GM23338 (cell line): ENCODE results near the gene COX4I1. TPM values are rescaled to one million over a fixed set of nuclear protein-coding genes. Genes with fewer than 3 reads are reported as not detected.

Source experiments
- ATAC-seq: fragments of 200-7000 bp; cut with Tn5 transposase; 3 replicates; pipeline ENCODE4 v1.9.1; 2020
- DNase-seq: peaks from one replicate; pipeline ENCODE4 v3.0.0-alpha.2; 2015; ENCODE audit warnings: low spot score
- H2AFZ ChIP-seq: fragments of 200-600 bp; sonication (generic); 2 replicates; pipeline ENCODE4 v1.8.0; 2016; ENCODE audit warnings: antibody characterized with exemption, mild to moderate bottlenecking, moderate library complexity
- H3F3A ChIP-seq: fragments of 200-600 bp; sonication (generic); replicated peaks from 2 replicates; pipeline ENCODE4 v1.8.0; 2017; ENCODE audit warnings: antibody characterized with exemption, mixed run types, low read depth
- H3K27ac ChIP-seq: fragments of 200-600 bp; sonication (generic); 2 replicates; pipeline ENCODE4 v1.6.1; 2016; ENCODE audit warnings: low read depth
- H3K27me3 ChIP-seq: fragments of 200-600 bp; sonication (generic); 2 replicates; pipeline ENCODE4 v1.8.0; 2016; ENCODE audit warnings: mild to moderate bottlenecking, mixed run types, moderate library complexity; ENCODE audit not compliant: insufficient read depth
- H3K36me3 ChIP-seq: fragments of 200-600 bp; sonication (generic); 2 replicates; pipeline ENCODE4 v1.8.0; 2016; ENCODE audit warnings: mild to moderate bottlenecking; ENCODE audit not compliant: insufficient read depth
- H3K4me1 ChIP-seq: fragments of 200-600 bp; sonication (generic); 2 replicates; pipeline ENCODE4 v1.8.0; 2016; ENCODE audit warnings: mild to moderate bottlenecking, moderate library complexity; ENCODE audit not compliant: insufficient read depth
- H3K4me2 ChIP-seq: fragments of 200-600 bp; sonication (generic); 2 replicates; pipeline ENCODE4 v1.7.1; 2017; ENCODE audit warnings: mixed run types
- H3K4me3 ChIP-seq: fragments of 200-600 bp; sonication (generic); 2 replicates; pipeline ENCODE4 v1.6.1; 2016; ENCODE audit warnings: mixed run types
- H3K79me2 ChIP-seq: fragments of 200-600 bp; sonication (generic); replicated peaks from 2 replicates; pipeline ENCODE4 v1.8.0; 2017; ENCODE audit warnings: mild to moderate bottlenecking; ENCODE audit not compliant: insufficient read depth
- H3K9me2 ChIP-seq: fragments of 200-600 bp; sonication (generic); 2 replicates; pipeline ENCODE4 v1.8.0; 2017; ENCODE audit not compliant: insufficient read depth
- H4K20me1 ChIP-seq: fragments of 200-600 bp; sonication (generic); replicated peaks from 2 replicates; pipeline ENCODE4 v1.8.0; 2017; ENCODE audit warnings: mild to moderate bottlenecking; ENCODE audit not compliant: insufficient read depth
- H3K27ac Mint-ChIP-seq: 2 replicates; pipeline ENCODE4 v1.8.0; 2020; ENCODE audit warnings: inconsistent platforms, mild to moderate bottlenecking, moderate library complexity, mixed read lengths
- H3K27me3 Mint-ChIP-seq: 3 replicates; pipeline ENCODE4 v1.8.0; 2022; ENCODE audit warnings: low read depth, mild to moderate bottlenecking, moderate library complexity, mixed read lengths, inconsistent platforms; ENCODE audit not compliant: insufficient read depth, poor library complexity
- H3K36me3 Mint-ChIP-seq: 3 replicates; pipeline ENCODE4 v1.8.0; 2021; ENCODE audit warnings: low read depth, mild to moderate bottlenecking, inconsistent platforms, moderate library complexity, mixed read lengths
- H3K4me1 Mint-ChIP-seq: 3 replicates; pipeline ENCODE4 v1.8.0; 2020; ENCODE audit warnings: mild to moderate bottlenecking, inconsistent platforms, mixed read lengths
- H3K4me3 Mint-ChIP-seq: 3 replicates; pipeline ENCODE4 v1.8.0; 2021; ENCODE audit warnings: moderate library complexity, mild to moderate bottlenecking, inconsistent platforms, mixed read lengths
- H3K9me3 Mint-ChIP-seq: 3 replicates; pipeline ENCODE4 v1.8.0; 2020; ENCODE audit warnings: moderate library complexity, mild to moderate bottlenecking, inconsistent platforms, mixed read lengths
- CREB1 ChIP-seq: fragments of 250-450 bp; sonication (Bioruptor Pico); IDR thresholded peaks from 2 replicates; pipeline ENCODE4 v1.5.0; 2020; ENCODE audit warnings: low read depth, mild to moderate bottlenecking, moderate library complexity
- EZH2 ChIP-seq: fragments of 200-600 bp; sonication (generic); IDR thresholded peaks from one replicate; pipeline ENCODE4 v1.8.0; 2017; ENCODE audit warnings: antibody characterized with exemption, mild to moderate bottlenecking, low read depth; ENCODE audit not compliant: unreplicated experiment
- EZH2phosphoT487 ChIP-seq: fragments of 200-600 bp; sonication (generic); IDR thresholded peaks from one replicate; pipeline ENCODE4 v1.8.1; 2018; ENCODE audit warnings: antibody characterized with exemption; ENCODE audit not compliant: unreplicated experiment
- JUNB ChIP-seq: IDR thresholded peaks from one replicate; pipeline ENCODE4 v1.6.1; 2016; ENCODE audit warnings: antibody characterized with exemption; ENCODE audit not compliant: unreplicated experiment
- NANOG ChIP-seq: IDR thresholded peaks from 2 replicates; pipeline ENCODE4 v1.6.1; 2016; ENCODE audit warnings: antibody characterized with exemption, borderline replicate concordance
- POLR2AphosphoS5 ChIP-seq: IDR thresholded peaks from 2 replicates; pipeline ENCODE4 v1.6.1; 2016; ENCODE audit warnings: antibody characterized with exemption, low read depth
- REST ChIP-seq: IDR thresholded peaks from one replicate; pipeline ENCODE4 v1.6.1; 2018; ENCODE audit warnings: antibody characterized with exemption; ENCODE audit not compliant: unreplicated experiment
- STAT1 ChIP-seq: IDR thresholded peaks from one replicate; pipeline ENCODE4 v1.6.1; 2016; ENCODE audit warnings: antibody characterized with exemption; ENCODE audit not compliant: unreplicated experiment
- ZNF114 ChIP-seq: fragments of 250-450 bp; sonication (Bioruptor Pico); IDR thresholded peaks from 2 replicates; pipeline ENCODE4 v1.5.0; 2020; ENCODE audit warnings: mild to moderate bottlenecking, moderate library complexity
- ZNF331 ChIP-seq: fragments of 250-450 bp; sonication (Bioruptor Pico); IDR thresholded peaks from 2 replicates; pipeline ENCODE4 v1.5.0; 2020; ENCODE audit warnings: low read depth, mild to moderate bottlenecking, moderate library complexity
- ZNF462 ChIP-seq: fragments of 250-450 bp; sonication (Bioruptor Pico); IDR thresholded peaks from 2 replicates; pipeline ENCODE4 v1.5.0; 2020; ENCODE audit warnings: mild to moderate bottlenecking, moderate library complexity
- polyA plus RNA-seq: library from polyadenylated mRNA; unstranded; fragments of >200 nt; fragmentation: Nextera tagmentation; extraction: Ambion mirVana; gene quantifications from 2 replicates; pipeline ENCODE4 v1.2.1, GENCODE V29; 2016
- total RNA-seq: library from RNA; depleted of rRNA; stranded (reverse); fragments of >200 nt; shearing (Covaris generic); gene quantifications from 2 replicates; pipeline ENCODE4 v1.2.3, GENCODE V29; 2014

The COX4I1 gene
- total and polyA plus RNA-seq, 2 experiments from 2014 or later: 329 to 1,008 TPM

GRCh38 chr16:85774136-85774535, 25.4 kb upstream of the COX4I1 start (continued):
- TF ChIP-seq REST: no peak

- no peaks in the 10 kb centered on the region for H3K4me1 ChIP-seq
- ATAC-seq: no peak
- H3K9me2 ChIP-seq: no peaks in the 10 kb centered on the region
- H3K4me3 ChIP-seq: no peak overlapping the region
- H3F3A ChIP-seq: 0 out of 2 replicates have a peak, but pooled peaks cover 2% of the 10 kb centered on the region
- H3K36me3 Mint-ChIP-seq: peaks cover 29% of the 10 kb centered on the region
- H3K4me2 ChIP-seq: no peak overlapping the region
- H3K9me3 Mint-ChIP-seq: no peaks in the 10 kb centered on the region
- no peak overlapping the region for H2AFZ ChIP-seq
- H3K27ac ChIP-seq: no peak overlapping the region
- H3K27ac Mint-ChIP-seq: no peak overlapping the region
- no peaks in the 10 kb centered on the region for H3K4me1 Mint-ChIP-seq
- H3K79me2 ChIP-seq: no peaks in the 10 kb centered on the region
- H3K27me3 ChIP-seq: no peaks in the 10 kb centered on the region
- peaks cover 17% of the 10 kb centered on the region for H3K36me3 ChIP-seq
- DNase-seq: no peak
- H4K20me1 ChIP-seq: no peaks in the 10 kb centered on the region; the same call in none of the 2 replicates
- peaks cover 5% of the 10 kb centered on the region for H3K27me3 Mint-ChIP-seq
- no peak overlapping the region for H3K4me3 Mint-ChIP-seq
- TF ChIP-seq REST (no peak), EZH2phosphoT487 (no peak), NANOG (no peak), STAT1 (no peak), ZNF462 (CRISPR knock-in tag) (no peak), ZNF114 (CRISPR knock-in tag) (no peak), EZH2 (no peak), CREB1 (CRISPR knock-in tag) (no peak), JUNB (no peak), POLR2AphosphoS5 (no peak), ZNF331 (CRISPR knock-in tag) (no peak)
Measured at GRCh38 chr16:85774811-85775210, 24.7 kb upstream of the COX4I1 start.
